Hepatocyte (in vitro differentiated cells): ENCODE measurements around the gene GCNT2.

Experiments used
- EZH2 ChIP-seq: fragments of 200-600 bp; sonication (generic); IDR thresholded peaks from 2 replicates; pipeline ENCODE4 v1.6.1; 2016; ENCODE audit warnings: antibody characterized with exemption, mild to moderate bottlenecking, borderline replicate concordance
- EZH2phosphoT487 ChIP-seq: fragments of 200-600 bp; sonication (generic); IDR thresholded peaks from one replicate; pipeline ENCODE4 v1.6.1; 2018; ENCODE audit warnings: antibody characterized with exemption, mild to moderate bottlenecking, low read depth, moderate library complexity; ENCODE audit not compliant: unreplicated experiment, severe bottlenecking
- TF ChIP-seq, protein P1 (sequence below): fragments of 200-600 bp; sonication (generic); IDR thresholded peaks from 2 replicates; pipeline ENCODE4 v1.5.1; 2016; ENCODE audit warnings: antibody characterized with exemption, mild to moderate bottlenecking; ENCODE audit not compliant: poor library complexity

- TF ChIP-seq, protein P1, sequence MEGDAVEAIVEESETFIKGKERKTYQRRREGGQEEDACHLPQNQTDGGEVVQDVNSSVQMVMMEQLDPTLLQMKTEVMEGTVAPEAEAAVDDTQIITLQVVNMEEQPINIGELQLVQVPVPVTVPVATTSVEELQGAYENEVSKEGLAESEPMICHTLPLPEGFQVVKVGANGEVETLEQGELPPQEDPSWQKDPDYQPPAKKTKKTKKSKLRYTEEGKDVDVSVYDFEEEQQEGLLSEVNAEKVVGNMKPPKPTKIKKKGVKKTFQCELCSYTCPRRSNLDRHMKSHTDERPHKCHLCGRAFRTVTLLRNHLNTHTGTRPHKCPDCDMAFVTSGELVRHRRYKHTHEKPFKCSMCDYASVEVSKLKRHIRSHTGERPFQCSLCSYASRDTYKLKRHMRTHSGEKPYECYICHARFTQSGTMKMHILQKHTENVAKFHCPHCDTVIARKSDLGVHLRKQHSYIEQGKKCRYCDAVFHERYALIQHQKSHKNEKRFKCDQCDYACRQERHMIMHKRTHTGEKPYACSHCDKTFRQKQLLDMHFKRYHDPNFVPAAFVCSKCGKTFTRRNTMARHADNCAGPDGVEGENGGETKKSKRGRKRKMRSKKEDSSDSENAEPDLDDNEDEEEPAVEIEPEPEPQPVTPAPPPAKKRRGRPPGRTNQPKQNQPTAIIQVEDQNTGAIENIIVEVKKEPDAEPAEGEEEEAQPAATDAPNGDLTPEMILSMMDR = no peak
- TF ChIP-seq EZH2 (no peak), EZH2phosphoT487 (no peak)
These were observed 20.4 kb downstream of the GCNT2 start for GRCh38 chr6:10541591-10541990.
